IPS-18c (cell line): ENCODE results near the gene AGRN.
"Not testable (repeated sequence)": the region's sequence is repeated elsewhere in the genome, so short reads cannot be mapped to it uniquely, and the experiment has no call there.

Experiments used
- H3K4me3 ChIP-seq: 2 replicates; pipeline ENCODE4 v1.7.0; 2013; ENCODE audit warnings: low read depth, mild to moderate bottlenecking, low read length, moderate library complexity; ENCODE audit not compliant: insufficient read depth
- H3K9me3 ChIP-seq: one replicate; pipeline ENCODE4 v1.6.1; 2013; ENCODE audit warnings: mild to moderate bottlenecking, low read length, moderate library complexity; ENCODE audit not compliant: control insufficient read depth, insufficient read depth

Gene AGRN

DNA sequence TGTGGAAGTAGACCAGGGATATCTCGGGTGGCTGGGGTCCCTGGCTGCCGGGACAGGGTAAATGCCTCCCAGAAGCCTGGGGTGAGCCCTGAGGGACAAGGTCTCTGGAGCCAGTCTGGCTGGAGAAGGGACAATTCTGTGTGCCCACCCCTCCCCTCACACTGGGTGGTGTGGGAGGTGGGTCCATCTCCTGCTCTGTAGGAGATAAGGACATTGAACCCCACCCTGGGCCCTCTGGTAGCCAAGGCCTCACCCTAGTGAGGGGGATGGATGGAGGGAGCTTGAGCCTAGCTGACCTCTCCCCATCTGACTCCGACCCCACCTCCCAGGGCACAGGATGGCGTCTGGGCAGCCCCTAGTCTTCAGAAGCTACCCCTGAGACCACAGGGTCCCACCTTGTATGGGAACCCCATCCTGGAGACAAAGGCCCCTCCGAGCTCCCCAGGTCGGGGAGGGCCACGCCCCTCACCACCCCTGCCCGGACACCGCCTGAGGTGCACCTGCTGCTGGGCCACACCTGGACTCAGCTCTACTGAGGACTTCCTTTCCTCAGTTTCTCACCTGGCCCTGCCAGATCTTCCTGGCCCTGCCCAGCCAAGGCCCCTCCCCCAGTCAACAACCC lies 4.3 kb downstream of the AGRN start:
- Histone ChIP-seq H3K9me3 (no peaks in the 10 kb centered on the region), H3K4me3 (no peak overlapping the region; the same call in 1 of the 2 replicates)

DNA sequence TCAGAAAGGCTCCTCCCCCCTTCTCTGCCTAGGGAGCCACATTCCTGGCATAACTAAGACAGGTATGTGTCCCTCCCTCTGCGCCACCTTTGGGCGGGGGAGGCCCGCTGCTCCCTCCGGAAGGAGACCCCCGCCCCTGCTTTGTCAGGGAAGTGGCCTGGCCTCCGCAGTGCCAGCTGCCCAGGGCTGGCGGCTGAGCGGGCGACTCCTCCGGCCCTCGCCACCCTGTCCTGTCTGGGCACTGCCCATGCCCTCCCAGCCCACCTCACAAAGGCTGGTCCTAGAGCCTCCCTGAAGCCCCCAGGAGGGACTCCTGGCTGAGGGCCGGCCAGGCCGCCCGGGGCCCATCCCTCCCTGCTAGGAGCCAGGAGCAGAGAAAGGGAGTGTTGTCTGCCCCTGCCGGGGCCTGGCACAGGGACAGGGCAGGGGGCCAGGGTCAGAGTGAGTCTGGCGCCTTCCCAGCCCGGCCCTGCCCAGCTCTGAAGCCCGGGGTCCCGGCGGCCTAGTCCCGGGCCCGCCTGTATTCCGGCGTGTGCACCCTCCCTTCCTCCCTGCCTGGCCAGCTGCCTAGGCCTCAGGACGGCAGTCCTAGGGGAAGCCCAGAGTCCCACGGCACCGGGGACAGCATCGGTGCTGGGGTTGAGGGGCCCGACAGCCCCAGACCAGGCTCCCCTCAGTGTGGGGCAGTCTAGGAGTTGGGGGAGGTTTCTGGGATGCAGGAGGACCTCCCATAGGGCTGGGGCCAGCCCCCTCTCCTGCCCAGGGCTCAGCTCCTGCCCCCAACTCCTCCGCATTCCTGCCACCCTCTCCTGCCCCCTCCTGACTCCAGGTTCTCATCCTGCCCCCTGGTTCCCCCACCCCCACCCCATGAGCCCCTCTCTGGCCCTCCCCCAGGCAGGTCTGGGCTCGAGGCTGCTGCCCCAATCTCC lies 5.1 kb downstream of the AGRN start:
- Histone ChIP-seq H3K4me3 (no peak overlapping the region; the same call in 1 of the 2 replicates), H3K9me3 (no peaks in the 10 kb centered on the region)

DNA sequence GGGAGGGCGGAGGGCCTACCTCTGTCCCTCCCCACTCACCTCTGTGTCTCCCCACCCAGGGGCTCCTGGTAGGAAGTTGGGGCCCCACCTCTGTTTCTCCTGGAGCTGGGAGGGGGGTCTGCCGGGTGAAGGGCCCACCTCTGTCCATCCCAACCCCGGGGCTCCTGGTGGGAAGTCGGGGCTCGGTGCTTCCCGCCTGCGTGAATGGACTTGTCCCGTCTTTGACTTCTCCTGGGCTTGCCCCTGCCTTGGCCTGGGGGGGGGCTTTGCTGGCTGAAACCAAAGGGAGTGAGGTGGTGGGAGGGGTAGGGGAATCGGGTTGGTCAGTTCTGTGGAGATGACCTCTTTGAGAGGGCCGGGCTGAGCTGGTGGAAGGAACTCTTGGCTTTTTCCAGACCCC lies 5.8 kb downstream of the AGRN start:
- Histone ChIP-seq H3K4me3 (no peak overlapping the region), H3K9me3 (no peaks in the 10 kb centered on the region)

DNA sequence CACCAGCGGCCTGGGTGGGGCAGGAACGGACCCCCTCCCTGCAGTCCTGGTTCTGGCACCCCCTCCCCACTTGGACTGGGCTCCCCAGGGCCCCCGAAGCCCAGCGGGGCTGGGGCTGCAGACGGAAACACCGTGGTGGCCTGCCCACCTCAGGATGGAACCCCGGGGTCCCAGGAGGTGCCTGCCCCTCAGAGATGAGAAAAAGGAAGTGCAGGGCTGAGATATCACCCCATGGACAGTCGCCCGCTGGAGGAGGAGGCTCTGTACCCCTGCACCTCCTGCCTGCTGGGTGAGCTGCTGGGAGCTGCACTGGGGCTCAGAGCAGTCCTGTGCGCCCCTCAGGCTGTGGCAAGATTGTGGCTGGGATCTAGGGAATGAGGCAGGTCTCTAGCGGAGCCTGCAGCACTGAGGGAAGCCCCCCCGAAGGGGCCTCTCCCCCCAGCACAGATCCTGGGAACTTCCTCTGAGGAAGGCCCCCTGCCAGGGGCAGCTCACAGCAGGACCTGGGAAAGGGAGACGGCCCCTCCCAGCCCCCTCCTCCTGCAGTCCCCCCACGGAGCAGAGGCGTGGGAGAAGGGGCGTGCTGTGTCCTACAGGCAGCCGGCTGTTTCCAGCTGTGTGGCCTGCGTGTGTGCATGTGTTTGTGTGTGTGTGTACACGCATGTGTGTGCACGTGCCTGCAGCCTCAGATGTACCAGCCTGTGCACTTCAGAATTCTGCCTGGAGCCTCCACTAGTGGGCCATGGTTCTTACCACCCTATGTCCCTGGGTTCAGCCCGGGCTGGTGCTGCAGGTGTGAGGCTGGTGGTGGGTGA lies 6.9 kb downstream of the AGRN start:
- no peak overlapping the region for H3K4me3 ChIP-seq

DNA sequence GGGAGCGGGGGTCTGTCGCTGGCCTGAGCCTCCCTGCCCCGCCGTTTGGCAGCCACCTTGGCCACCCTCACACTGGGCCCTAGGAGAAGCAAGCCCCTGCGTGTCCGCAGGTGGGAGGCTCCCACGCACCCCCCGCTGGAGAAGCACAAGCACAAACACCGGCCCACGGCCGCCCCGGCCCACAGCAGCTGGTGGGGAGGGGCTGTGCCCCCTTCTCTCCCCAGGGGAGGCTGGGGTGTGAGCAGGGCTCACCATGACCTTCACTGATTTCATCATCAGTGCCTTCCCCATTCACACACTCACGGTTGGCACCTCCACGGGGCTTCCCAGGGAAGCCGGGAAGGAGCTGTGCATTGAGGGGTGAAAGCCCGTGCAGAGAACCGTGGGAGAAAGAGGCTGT lies 7.9 kb downstream of the AGRN start:
- no peaks in the 10 kb centered on the region for H3K9me3 ChIP-seq
- no peak overlapping the region for H3K4me3 ChIP-seq

More for the DNA sequence above, 6.9 kb downstream of the AGRN start:
- H3K9me3 ChIP-seq: no peaks in the 10 kb centered on the region

DNA sequence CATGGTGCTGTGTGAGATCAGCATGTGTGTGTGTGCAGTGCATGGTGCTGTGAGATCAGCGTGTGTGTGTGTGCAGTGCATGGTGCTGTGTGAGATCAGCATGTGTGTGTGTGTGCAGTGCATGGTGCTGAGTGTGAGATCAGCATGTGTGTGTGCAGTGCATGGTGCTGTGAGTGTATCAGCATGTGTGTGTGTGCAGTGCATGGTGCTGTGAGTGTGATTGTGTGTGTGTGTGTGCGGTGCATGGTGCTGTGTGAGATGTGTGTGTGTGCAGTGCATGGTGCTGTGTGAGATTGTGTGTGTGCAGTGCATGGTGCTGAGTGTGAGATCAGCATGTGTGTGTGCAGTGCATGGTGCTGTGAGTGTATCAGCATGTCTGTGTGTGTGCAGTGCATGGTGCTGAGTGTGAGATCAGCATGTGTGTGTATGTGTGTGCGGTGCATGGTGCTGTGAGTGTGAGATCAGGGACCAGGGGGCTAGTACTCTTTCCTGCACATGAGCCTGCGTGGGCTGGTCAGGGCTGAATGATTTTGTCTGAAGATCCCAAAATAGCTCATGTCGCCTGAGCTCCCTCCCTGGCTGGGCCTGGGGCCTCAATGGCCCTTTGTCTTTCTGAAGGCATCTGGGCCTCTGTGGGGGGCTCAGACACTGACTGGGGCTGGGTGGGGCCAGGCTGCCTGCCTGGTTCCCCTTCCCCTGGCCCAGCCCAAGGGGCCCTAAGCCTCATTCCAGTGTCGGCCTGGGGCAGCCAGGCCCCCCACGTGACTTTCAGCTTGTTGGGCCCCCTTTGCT lies 11.1 kb downstream of the AGRN start:
- H3K4me3 ChIP-seq, H3K9me3 ChIP-seq: not testable (repeated sequence)

DNA sequence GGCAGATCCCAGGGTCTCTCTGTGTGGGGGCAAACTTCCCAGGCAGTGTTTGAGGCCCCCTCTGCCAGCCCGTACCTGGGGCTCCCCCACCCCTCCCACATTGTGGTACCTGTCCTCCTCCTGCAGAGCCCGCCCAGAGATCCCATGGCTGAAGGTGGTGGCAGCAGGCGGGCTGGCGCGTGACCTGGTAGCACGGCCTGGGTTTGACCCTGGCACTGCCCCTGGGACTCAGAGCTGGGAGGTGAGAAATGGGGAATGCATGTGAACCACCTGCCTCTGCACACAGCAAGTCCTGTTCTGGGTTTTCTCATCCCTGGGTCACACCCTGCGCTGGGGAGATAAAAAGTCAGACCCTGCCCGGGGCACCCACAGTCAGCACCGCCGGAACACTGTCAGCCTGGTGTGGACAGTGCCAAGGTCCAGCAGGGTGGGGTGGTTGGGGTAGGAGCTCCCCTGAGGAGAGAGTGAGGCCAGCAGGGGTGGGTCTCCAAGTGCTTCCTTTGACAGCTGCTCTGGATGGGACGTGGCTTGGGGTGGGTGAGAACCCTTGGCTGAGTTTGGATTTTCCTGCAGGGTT lies 11.8 kb downstream of the AGRN start:
- no peak overlapping the region for H3K4me3 ChIP-seq

DNA sequence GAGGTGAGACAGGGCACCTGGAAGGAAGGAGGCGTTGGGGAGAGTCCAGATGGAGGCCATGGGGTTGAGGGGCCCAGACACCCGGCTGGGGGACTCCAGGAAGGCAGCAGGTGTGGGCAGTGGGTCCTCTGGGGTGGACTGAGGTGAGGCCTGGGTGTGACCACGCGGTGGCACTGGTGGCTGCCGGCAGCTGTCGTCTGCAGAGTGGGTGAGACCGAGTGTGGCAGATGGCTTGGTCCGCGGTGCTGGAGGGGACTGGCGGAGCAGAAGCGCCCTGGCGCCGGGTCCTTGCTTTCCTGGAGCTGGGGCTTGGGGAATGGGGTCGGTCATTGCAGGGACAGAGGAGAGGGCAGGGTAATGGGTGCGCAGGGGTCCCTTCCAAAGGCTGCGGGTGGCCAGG lies 12.5 kb downstream of the AGRN start:
- H3K9me3 ChIP-seq: no peaks in the 10 kb centered on the region
- H3K4me3 ChIP-seq: peak overlapping the region; percentile 28; the same call in 1 of the 2 replicates

More for the DNA sequence above, 11.8 kb downstream of the AGRN start:
- no peaks in the 10 kb centered on the region for H3K9me3 ChIP-seq

DNA sequence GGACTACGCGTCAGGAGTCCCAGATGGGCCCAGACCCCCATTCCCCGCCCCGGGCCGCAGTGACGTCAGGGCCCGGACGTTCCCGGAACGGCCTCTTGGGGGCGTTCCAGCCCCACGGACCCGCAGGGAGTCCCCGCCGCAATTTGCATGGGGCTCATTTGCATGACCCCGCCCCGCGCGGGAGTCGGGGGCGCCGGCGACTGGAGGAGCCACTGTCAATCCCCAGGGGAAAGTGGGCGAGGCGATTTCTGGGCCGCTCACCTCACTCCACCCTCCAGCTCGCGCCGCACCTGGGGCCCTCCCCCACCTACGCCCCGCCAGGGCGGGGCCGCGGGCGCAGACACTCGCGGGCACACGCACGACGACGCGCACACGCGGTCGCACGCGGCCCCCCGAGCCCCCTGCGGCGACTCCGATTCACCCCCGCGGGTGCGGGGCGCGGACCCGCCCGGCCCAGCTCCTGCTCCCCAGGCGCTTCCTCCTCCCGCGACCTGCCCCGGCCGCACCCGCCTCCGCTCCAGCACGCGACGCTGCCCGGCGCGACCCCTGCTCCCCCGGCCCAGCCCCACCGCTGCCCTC lies 13.2 kb downstream of the AGRN start:
- H3K4me3 ChIP-seq: peak overlapping the region; percentile 52; the same call in 1 of the 2 replicates
- no peaks in the 10 kb centered on the region for H3K9me3 ChIP-seq

DNA sequence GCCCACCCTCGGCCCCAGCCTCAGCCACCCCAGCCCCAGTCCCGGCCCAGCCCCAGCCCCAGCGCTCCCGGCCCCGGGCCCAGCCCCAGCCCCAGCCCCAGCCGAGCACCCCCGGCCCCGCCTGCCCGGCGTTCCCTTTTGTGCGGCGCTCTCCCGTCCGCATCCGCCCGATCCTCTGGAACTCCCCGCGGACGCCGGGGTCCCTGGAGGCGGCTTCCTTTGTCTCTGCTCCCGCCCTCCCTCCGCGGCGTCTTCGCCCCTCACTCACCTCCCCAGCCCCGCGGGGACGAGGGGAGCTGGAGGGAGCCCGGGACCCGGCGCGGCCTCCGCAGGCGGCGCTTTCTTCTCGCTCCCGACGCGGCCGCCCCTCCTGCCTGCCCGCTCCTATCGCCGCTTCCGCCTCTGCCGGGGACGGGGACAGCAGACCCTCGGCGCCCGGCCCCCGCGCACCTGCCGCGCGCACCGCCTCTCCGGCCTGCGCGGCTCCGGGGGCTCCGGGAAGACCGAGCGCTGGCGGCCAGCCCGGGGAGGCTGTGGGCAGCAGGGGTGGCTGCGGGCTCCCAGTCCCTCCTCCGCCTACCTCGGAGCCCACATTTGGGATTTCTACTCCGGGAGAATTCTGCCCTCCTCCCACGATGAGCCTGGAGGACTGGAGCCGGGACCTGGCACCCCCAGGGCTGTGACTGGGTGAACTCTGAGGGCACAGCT lies 14.0 kb downstream of the AGRN start:
- Histone ChIP-seq H3K9me3 (no peaks in the 10 kb centered on the region), H3K4me3 (peak overlapping the region; percentile 51)

DNA sequence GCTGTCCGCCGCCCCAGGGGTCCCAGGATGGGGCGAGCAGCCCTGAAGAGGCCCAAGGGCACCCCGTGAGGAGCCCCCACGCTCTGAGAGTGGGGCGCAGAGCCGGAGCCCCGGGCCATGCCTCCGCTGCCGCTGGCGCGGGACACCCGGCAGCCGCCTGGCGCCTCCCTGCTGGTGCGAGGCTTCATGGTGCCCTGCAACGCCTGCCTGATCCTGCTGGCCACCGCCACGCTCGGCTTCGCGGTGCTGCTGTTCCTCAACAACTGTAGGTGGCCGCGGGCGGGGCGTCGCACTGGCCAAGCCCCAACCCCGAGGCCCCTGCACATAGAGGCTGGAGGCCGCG lies 14.5 kb downstream of the AGRN start:
- peak overlapping the region; percentile 51 for H3K4me3 ChIP-seq
- no peaks in the 10 kb centered on the region for H3K9me3 ChIP-seq

DNA sequence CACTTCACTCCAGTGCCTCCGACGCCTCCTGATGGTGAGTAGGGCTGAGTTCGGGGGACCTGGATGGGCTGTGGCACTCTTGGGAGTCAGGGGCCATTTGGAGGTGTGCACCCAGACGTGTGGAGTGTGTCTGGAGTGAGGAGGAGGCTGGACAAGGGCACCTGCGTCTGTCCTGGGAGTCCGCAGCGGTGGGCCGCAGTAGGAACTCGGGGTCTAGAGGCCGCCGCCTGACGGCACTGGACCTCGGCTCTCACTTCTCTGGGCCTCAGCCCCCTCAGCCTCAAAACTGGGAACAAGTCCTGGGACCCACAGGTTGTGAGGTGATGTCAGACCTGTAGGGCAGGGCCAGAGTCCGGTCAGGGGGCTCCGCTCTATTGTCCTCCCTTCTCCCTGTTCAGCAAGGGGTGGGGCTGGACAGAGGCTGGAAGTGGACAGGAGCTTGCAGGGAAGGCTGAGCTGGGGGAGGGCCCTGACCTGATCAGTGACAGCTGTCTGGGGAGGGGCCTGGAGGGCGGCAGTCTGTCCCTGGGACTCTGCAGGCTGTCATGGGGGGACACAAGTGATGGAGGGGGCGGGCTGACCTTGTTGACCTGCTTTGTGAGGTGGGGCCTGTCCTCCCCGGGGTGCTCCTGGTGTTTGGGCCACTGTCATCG lies 15.5 kb downstream of the AGRN start:
- no peak overlapping the region for H3K4me3 ChIP-seq
- H3K9me3 ChIP-seq: no peaks in the 10 kb centered on the region

DNA sequence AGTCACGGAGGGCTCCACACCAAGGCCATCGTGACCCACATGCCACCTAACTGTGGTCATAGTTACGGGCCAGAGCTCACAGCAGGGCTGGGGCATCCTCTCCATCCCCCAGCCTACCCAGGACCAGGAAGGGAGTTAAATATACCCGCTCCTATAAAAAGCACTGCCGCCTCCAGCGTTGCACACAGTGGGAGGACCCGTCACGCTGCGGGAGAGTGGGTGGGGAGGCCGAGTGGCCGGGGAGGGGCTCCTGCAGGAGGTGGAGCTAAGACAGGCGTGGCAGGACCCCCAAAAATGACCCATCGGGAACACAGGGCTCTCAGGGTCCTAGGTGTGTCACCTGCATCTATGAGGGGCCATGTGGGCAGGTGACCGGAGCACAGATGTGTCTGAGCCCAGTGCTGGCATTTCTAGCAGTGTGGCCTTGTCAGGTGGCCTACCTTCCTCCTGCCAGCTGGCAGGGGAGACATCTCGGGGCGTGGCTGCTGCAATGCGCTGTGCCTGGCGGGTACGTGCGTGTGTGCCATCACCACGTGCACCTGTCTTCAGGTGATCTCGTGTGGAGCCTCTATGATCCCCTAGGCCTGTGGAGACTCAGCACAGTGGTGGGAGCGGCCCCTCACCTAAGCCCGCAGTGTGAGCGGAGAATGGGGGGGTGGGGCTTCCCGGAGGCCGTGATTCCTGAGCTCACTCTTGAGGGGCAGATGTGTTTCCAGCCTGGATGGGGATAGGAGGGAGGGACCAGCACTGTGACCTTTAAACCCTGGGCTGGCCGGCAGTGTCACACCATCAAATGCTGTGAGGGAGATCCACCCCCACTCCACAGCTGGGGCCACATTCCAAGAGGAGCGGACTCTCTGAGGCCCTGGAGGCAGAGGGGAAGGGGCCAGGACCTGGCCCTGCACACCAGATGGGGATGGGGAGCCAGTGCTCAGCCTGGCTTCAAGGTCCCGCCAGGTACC lies 17.7 kb downstream of the AGRN start:
- Histone ChIP-seq H3K9me3 (no peaks in the 10 kb centered on the region), H3K4me3 (no peak overlapping the region)

DNA sequence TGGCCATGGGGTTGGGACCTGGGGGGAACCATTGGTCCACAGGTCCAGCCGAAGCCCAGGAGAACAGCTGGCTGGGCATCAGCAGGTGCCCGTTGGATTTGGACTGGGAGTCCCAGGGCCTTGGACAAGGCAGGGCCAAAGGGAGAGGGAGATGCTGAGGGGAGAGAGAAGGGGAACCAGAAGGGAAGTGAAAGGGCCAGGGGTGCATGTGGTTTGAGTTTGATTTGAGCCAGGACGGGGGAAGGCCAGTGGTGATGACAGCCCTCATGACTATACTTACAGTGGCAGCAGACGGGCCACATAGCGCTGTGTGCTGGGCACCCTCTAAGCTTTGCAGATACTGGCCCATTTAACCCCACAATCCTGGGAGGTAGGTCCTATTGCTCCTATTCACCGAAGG lies 18.8 kb downstream of the AGRN start:
- Histone ChIP-seq H3K4me3 (no peak overlapping the region), H3K9me3 (no peaks in the 10 kb centered on the region)
